PC-3 (cell line): ENCODE results near the gene CMTM3.

Experiments used
- CTCF ChIP-seq: fragments of 300-600 bp; sonication (generic); conservative IDR thresholded peaks from 2 replicates; pipeline ENCODE4 v1.5.1; 2017; ENCODE audit warnings: antibody characterized with exemption, low read depth, mild to moderate bottlenecking, low read length
- EZH2 ChIP-seq: fragments of 300-600 bp; sonication (generic); IDR thresholded peaks from one replicate; pipeline ENCODE4 v1.6.1; 2017; ENCODE audit warnings: antibody characterized with exemption, mild to moderate bottlenecking, low read length; ENCODE audit not compliant: unreplicated experiment
- EZH2phosphoT487 ChIP-seq: fragments of 300-600 bp; sonication (generic); IDR thresholded peaks from 2 replicates; pipeline ENCODE4 v1.6.1; 2018; ENCODE audit warnings: mild to moderate bottlenecking, antibody characterized with exemption, low read length, borderline replicate concordance

- TF ChIP-seq CTCF (no peak), EZH2 (no peak), EZH2phosphoT487 (no peak)
These were observed 14.3 kb downstream of the CMTM3 start for GRCh38 chr16:66618588-66619375.
